H1 (cell line): ENCODE data around the gene ATP6V1G1. TPM values are rescaled to one million over a fixed set of nuclear protein-coding genes. Genes with fewer than 3 reads are reported as not detected.

Source experiments
- CTCF ChIA-PET: fragments of 300-600 bp; sonication (Branson Sonifier 250); formaldehyde crosslinking; loops from one replicate; lab custom pipeline; 2021; ENCODE audit not compliant: partially characterized antibody; lab: Charles Lee
- POLR2A ChIA-PET: fragments of 300-600 bp; sonication (Branson Sonifier 250); formaldehyde crosslinking; loops from one replicate; lab custom pipeline; 2021; ENCODE audit warnings: inconsistent platforms; ENCODE audit not compliant: partially characterized antibody; lab: Charles Lee
- DNase-seq, 2 experiments: peaks; one replicate each; pipeline versions ENCODE4 v3.0.0 to v3.0.0-alpha.2; 2010 to 2022; ENCODE audit warnings: low spot score in 2 of 2, low read depth in 1 of 2, mixed read lengths in 1 of 2
- FAIRE-seq: peaks from 2 replicates; lab custom pipeline; 2011; peaks lifted over from hg19 to GRCh38; lab: Jason Lieb, UNC
- H2AFZ ChIP-seq: 2 replicates; pipeline ENCODE4 v1.8.1; 2012; ENCODE audit warnings: low read length, inconsistent platforms
- H2AK5ac ChIP-seq: 2 replicates; pipeline ENCODE4 v1.6.1; 2013; ENCODE audit warnings: low read depth, low read length
- H2BK120ac ChIP-seq: replicated peaks from 2 replicates; pipeline ENCODE3; 2013; ENCODE audit warnings: low read depth, low read length, inconsistent platforms
- H2BK12ac ChIP-seq: 2 replicates; pipeline ENCODE4 v1.6.1; 2013; ENCODE audit warnings: low read depth, low read length
- H2BK15ac ChIP-seq: 2 replicates; pipeline ENCODE4 v1.6.1; 2013; ENCODE audit warnings: low read length
- H2BK20ac ChIP-seq: 2 replicates; pipeline ENCODE4 v1.6.1; 2013; ENCODE audit warnings: low read length
- H2BK5ac ChIP-seq: 2 replicates; pipeline ENCODE4 v1.6.1; 2013; ENCODE audit warnings: low read depth, low read length
- H3K14ac ChIP-seq: 2 replicates; pipeline ENCODE4 v1.6.1; 2013; ENCODE audit warnings: inconsistent platforms; ENCODE audit not compliant: insufficient read length
- H3K18ac ChIP-seq: 2 replicates; pipeline ENCODE4 v1.6.1; 2013; ENCODE audit warnings: low read length; ENCODE audit errors: extremely low read depth
- H3K23ac ChIP-seq: 2 replicates; pipeline ENCODE4 v1.6.1; 2013; ENCODE audit warnings: inconsistent platforms; ENCODE audit not compliant: insufficient read length
- H3K23me2 ChIP-seq: 2 replicates; pipeline ENCODE4 v1.6.1; 2013; ENCODE audit warnings: low read depth, low read length
- H3K27ac ChIP-seq: 2 replicates; pipeline ENCODE4 v1.6.1; 2011; ENCODE audit warnings: low read depth, low read length, inconsistent platforms
- H3K27me3 ChIP-seq, 4 experiments: replicated peaks in 1 of 4; 1 replicate in 1 of 4; 2 replicates in 3 of 4; pipeline versions ENCODE4 v1.6.1 to v1.8.1; 2011 to 2013; ENCODE audit warnings: low read length in 3 of 4, mild to moderate bottlenecking in 3 of 4, inconsistent platforms in 2 of 4, mixed read lengths in 2 of 4, moderate library complexity in 1 of 4; ENCODE audit not compliant: control insufficient read depth in 3 of 4, insufficient read depth in 3 of 4; ENCODE audit errors: extremely low read depth in 1 of 4
- H3K36me3 ChIP-seq, 4 experiments: 2 replicates each; pipeline versions ENCODE4 v1.6.1 to v1.8.1; 2011 to 2013; ENCODE audit warnings: mild to moderate bottlenecking in 4 of 4, low read length in 3 of 4, moderate library complexity in 2 of 4, control low read depth in 1 of 4, inconsistent platforms in 1 of 4; ENCODE audit not compliant: insufficient read depth in 4 of 4, control insufficient read depth in 2 of 4
- H3K4ac ChIP-seq: replicated peaks from 2 replicates; pipeline ENCODE3; 2013; ENCODE audit warnings: low read length, low read depth, mixed read lengths, inconsistent platforms; ENCODE audit not compliant: insufficient read length
- H3K4me1 ChIP-seq, 4 experiments: replicated peaks in 1 of 4; 1 replicate in 1 of 4; 2 replicates in 3 of 4; pipeline versions ENCODE4 v1.6.1 to v1.8.1; 2011 to 2013; ENCODE audit warnings: low read length in 3 of 4, inconsistent platforms in 2 of 4, mixed read lengths in 1 of 4; ENCODE audit not compliant: insufficient read depth in 4 of 4, control insufficient read depth in 3 of 4
- H3K4me2 ChIP-seq, 2 experiments: 2 replicates each; pipeline versions ENCODE4 v1.6.1 to v1.8.1; 2011 to 2013; ENCODE audit warnings: low read depth in 2 of 2, low read length in 2 of 2, control low read depth in 1 of 2, inconsistent platforms in 1 of 2, mild to moderate bottlenecking in 1 of 2; ENCODE audit not compliant: insufficient read depth in 1 of 2
- H3K4me3 ChIP-seq, 4 experiments: fragments of 200-600, 300-600 bp in 1 of 4; sonication (generic), shearing (Covaris generic), sonication (Bioruptor Twin) in 1 of 4; 2 replicates each; pipeline versions ENCODE4 v1.5.1 to v1.8.1; 2011 to 2016; ENCODE audit warnings: low read length in 4 of 4, low read depth in 3 of 4, control low read depth in 2 of 4, inconsistent platforms in 2 of 4, mild to moderate bottlenecking in 2 of 4, mixed read lengths in 1 of 4, moderate library complexity in 1 of 4; ENCODE audit not compliant: insufficient read depth in 2 of 4; ENCODE audit errors: extremely low read depth in 1 of 4
- H3K56ac ChIP-seq: replicated peaks from 2 replicates; pipeline ENCODE3; 2013; ENCODE audit warnings: low read depth, mild to moderate bottlenecking, mixed read lengths, low read length, inconsistent platforms; ENCODE audit not compliant: insufficient read length
- H3K79me1 ChIP-seq: 2 replicates; pipeline ENCODE4 v1.6.1; 2013; ENCODE audit warnings: low read depth, low read length, control low read depth
- H3K79me2 ChIP-seq, 2 experiments: 2 replicates each; pipeline versions ENCODE4 v1.6.1 to v1.8.1; 2012 to 2013; ENCODE audit warnings: low read length in 2 of 2, mild to moderate bottlenecking in 2 of 2, inconsistent platforms in 1 of 2; ENCODE audit not compliant: insufficient read depth in 2 of 2, control insufficient read depth in 1 of 2
- H3K9ac ChIP-seq, 4 experiments: replicated peaks in 1 of 4; 1 replicate in 1 of 4; 2 replicates in 3 of 4; pipeline versions ENCODE4 v1.6.1 to v1.8.1; 2011 to 2013; ENCODE audit warnings: low read depth in 3 of 4, low read length in 3 of 4, control low read depth in 2 of 4, mild to moderate bottlenecking in 2 of 4, moderate library complexity in 2 of 4, inconsistent platforms in 1 of 4; ENCODE audit errors: extremely low read depth in 1 of 4
- H3K9me3 ChIP-seq, 2 experiments: 2 replicates each; pipeline versions ENCODE4 v1.6.1 to v1.8.1; 2012 to 2013; ENCODE audit warnings: mild to moderate bottlenecking in 2 of 2, moderate library complexity in 2 of 2, control low read depth in 1 of 2, inconsistent platforms in 1 of 2, low read depth in 1 of 2, low read length in 1 of 2, mixed read lengths in 1 of 2; ENCODE audit not compliant: insufficient read depth in 2 of 2
- H4K20me1 ChIP-seq, 2 experiments: replicated peaks in 1 of 2; 2 replicates each; pipeline versions ENCODE3 to v1.8.1; 2011 to 2013; ENCODE audit warnings: inconsistent platforms in 2 of 2, low read length in 2 of 2, mild to moderate bottlenecking in 1 of 2; ENCODE audit not compliant: insufficient read depth in 2 of 2, control insufficient read depth in 1 of 2
- H4K5ac ChIP-seq: 2 replicates; pipeline ENCODE4 v1.6.1; 2013; ENCODE audit warnings: low read length, low read depth, mixed read lengths, inconsistent platforms; ENCODE audit not compliant: insufficient read length
- H4K8ac ChIP-seq: 2 replicates; pipeline ENCODE4 v1.8.0; 2013; ENCODE audit warnings: mild to moderate bottlenecking, moderate library complexity, low read length, inconsistent platforms; ENCODE audit not compliant: insufficient read depth; ENCODE audit errors: extremely low read depth
- H4K91ac ChIP-seq: replicated peaks from 2 replicates; pipeline ENCODE3; 2013; ENCODE audit warnings: low read length, mixed read lengths, inconsistent platforms; ENCODE audit not compliant: insufficient read length
- CEBPB ChIP-seq: IDR thresholded peaks from 2 replicates; pipeline ENCODE4 v1.6.1; 2012; ENCODE audit warnings: low read depth, low read length
- WGBS, 2 experiments: shearing (Covaris generic) in 1 of 2; methylation state at CpG; one replicate each; pipeline versions ENCODE4 v1.1.6 to v1.1.7; 2013 to 2015; ENCODE audit warnings: low lambda C conversion rate in 2 of 2, mixed read lengths in 2 of 2, inconsistent platforms in 1 of 2, low coverage in 1 of 2, missing lambda C conversion rate in 1 of 2; ENCODE audit not compliant: insufficient replicate concordance in 2 of 2, insufficient coverage in 1 of 2, insufficient read length in 1 of 2; ENCODE audit errors: extremely low coverage in 1 of 2, missing lambda C conversion rate in 1 of 2; 5-methylcytosine and 5-hydroxymethylcytosine counted together
- polyA plus RNA-seq, 7 experiments: library from polyadenylated mRNA; depleted of rRNA in 3 of 7; stranded (reverse) in 5 of 7; unstranded in 2 of 7; fragments of >200 nt in 5 of 7; fragments of 200-250 nt in 2 of 7; gene quantifications; 1 replicate in 5 of 7; 2 replicates in 1 of 7; 4 replicates in 1 of 7; pipeline versions ENCODE4 v1.2.1 to v1.2.3, GENCODE V29; 2011 to 2013; ENCODE audit warnings: missing spikeins in 2 of 7, mixed read lengths in 2 of 7
- total RNA-seq: library from RNA; stranded (reverse); fragmentation: NEBNext Ultra II Directional; extraction: Animal tissue kit (Norgen Biotek cat#: 25700); gene quantifications from 2 replicates; pipeline ENCODE4 v1.2.1, GENCODE V29; 2021

The ATP6V1G1 gene
- total and polyA plus RNA-seq, 2 of the 8 experiments (the other 6 are each of a cell fraction or from before 2014, with no cell fraction given), result 112 to 124 TPM

DNA sequence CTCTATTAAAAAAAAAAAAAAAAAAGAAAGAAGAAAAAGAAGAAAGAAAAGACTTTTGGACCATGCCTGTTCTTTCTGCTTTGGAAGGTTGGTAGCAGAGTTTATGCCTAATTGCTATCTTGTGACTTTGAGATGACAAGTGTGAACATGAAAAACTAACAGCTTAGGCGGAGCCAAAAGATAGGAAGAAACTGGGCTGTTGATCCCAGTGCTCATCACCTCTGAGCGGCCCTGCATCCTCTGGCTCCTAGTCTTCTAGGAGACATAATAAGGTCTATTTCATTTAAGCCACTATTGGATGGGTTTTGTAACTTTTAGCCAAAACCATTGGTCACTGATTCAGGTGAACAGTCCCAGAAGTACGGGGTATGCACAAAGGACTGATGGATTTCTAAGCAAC is 34.4 kb upstream of the ATP6V1G1 start:
- POLR2A ChIA-PET, result no interaction called here
- no peak for TF ChIP-seq CEBPB

More for the DNA sequence above, 34.4 kb upstream of the ATP6V1G1 start:
- Histone ChIP-seq H2AFZ (no peak overlapping the region), H3K4me2 (no peak overlapping the region), H3K9me3 (no peaks in the 10 kb centered on the region), H2BK20ac (no peak overlapping the region), H2BK12ac (no peak overlapping the region), H3K9ac (no peak overlapping the region), H3K18ac (no peak overlapping the region), H2BK120ac (no peak overlapping the region), H3K27ac (no peak overlapping the region), H3K79me1 (no peaks in the 10 kb centered on the region; the same call in 1 of the 2 replicates), H2AK5ac (no peak overlapping the region), H3K23me2 (no peaks in the 10 kb centered on the region), H3K79me2 (no peaks in the 10 kb centered on the region), H3K4me1 (no peaks in the 10 kb centered on the region), H4K5ac (no peak overlapping the region), H3K4ac (no peak overlapping the region), H2BK5ac (no peak overlapping the region), H4K8ac (no peak overlapping the region), H3K14ac (no peak overlapping the region), H3K27me3 (no peaks in the 10 kb centered on the region), H3K23ac (no peak overlapping the region), H3K4me3 (no peak overlapping the region), H4K91ac (no peak overlapping the region), H2BK15ac (no peak overlapping the region), H3K56ac (no peak overlapping the region), H4K20me1 (no peaks in the 10 kb centered on the region), H3K36me3 (no peaks in the 10 kb centered on the region)
- DNase-seq (no peak), FAIRE-seq (no peak)
- CTCF ChIA-PET, result no interaction called here
- WGBS, 2 experiments, result 91% methylated on average over 3 of the region's 3 CpGs; no CpG with 5 or more reads in 1 of the 2 experiments
